Lower lobe of right lung (tissue), 2 donors: ENCODE data around the gene LPIN1. TPM values are rescaled to one million over a fixed set of nuclear protein-coding genes. Genes with fewer than 3 reads are reported as not detected.
A peak's percentile ranks its signal among the peaks of the same experiment; 100 is the strongest.

Experiments used
- ATAC-seq, 2 donors: fragments of 200-7000 bp; cut with Tn5 transposase; one replicate each; pipeline ENCODE4 v1.9.1; 2020 to 2022; ENCODE audit warnings: mild to moderate bottlenecking in 2 of 2, moderate library complexity in 2 of 2
- DNase-seq: peaks from one replicate; pipeline ENCODE4 v3.0.0-alpha.2; 2020
- H3K27ac ChIP-seq: fragments of 200-600 bp; one replicate; pipeline ENCODE4 v1.8.0; 2022
- H3K27me3 ChIP-seq: fragments of 200-600 bp; one replicate; pipeline ENCODE4 v1.8.0; 2022; ENCODE audit warnings: low read depth
- H3K36me3 ChIP-seq: fragments of 200-600 bp; one replicate; pipeline ENCODE4 v1.8.0; 2022; ENCODE audit warnings: mild to moderate bottlenecking
- H3K4me1 ChIP-seq: fragments of 200-600 bp; one replicate; pipeline ENCODE4 v1.8.0; 2022
- H3K4me3 ChIP-seq: fragments of 200-600 bp; one replicate; pipeline ENCODE4 v1.8.0; 2022; ENCODE audit warnings: mild to moderate bottlenecking
- H3K9me3 ChIP-seq: fragments of 200-600 bp; one replicate; pipeline ENCODE4 v1.8.0; 2022
- CTCF ChIP-seq: fragments of 200-600 bp; IDR thresholded peaks from one replicate; pipeline ENCODE4 v1.8.0; 2022; ENCODE audit warnings: antibody characterized with exemption, mild to moderate bottlenecking
- intact Hi-C: fragments of 100-400 bp; cut with DNase I; formaldehyde crosslinking; loops from one replicate; pipeline ENCODE4 v1.11.0; 2022
- total RNA-seq: library from RNA; stranded (reverse); fragmentation: NEBNext Ultra II Directional; extraction: Animal tissue kit (Norgen Biotek cat#: 25700); gene quantifications from one replicate; pipeline ENCODE4 v1.2.1, GENCODE V29; 2021
- donor health status: DM: no; HTN: yes; CAD: no; lungs with severe emphysema.

Gene LPIN1
- total RNA-seq, 1 donor from 2014 or later: 52.7 TPM

- Histone ChIP-seq H3K4me1 (peaks cover 20% of the 10 kb centered on the region), H3K4me3 (no peak overlapping the region), H3K36me3 (no peaks in the 10 kb centered on the region), H3K9me3 (no peaks in the 10 kb centered on the region), H3K27ac (no peak overlapping the region), H3K27me3 (peaks cover 5% of the 10 kb centered on the region)
- ATAC-seq (peak in 1 of 2 donors; percentile 20), DNase-seq (no peak)
- TF ChIP-seq CTCF: no peak
- intact Hi-C loops: no loop called here
Observed at GRCh38 chr2:11715987-11716652, 30.3 kb upstream of the LPIN1 start.

GRCh38 chr2:11716689-11717321, 29.6 kb upstream of the LPIN1 start:
- no peaks in the 10 kb centered on the region for H3K36me3 ChIP-seq
- peaks cover 5% of the 10 kb centered on the region for H3K27me3 ChIP-seq
- DNase-seq: no peak
- peak; percentile 62 to 80 for ATAC-seq
- peak overlapping the region; percentile 58 for H3K27ac ChIP-seq
- intact Hi-C loops: no loop called here
- H3K4me1 ChIP-seq: peaks cover 13% of the 10 kb centered on the region
- no peaks in the 10 kb centered on the region for H3K9me3 ChIP-seq
- H3K4me3 ChIP-seq: no peak overlapping the region
- no peak for TF ChIP-seq CTCF

GRCh38 chr2:11717623-11718022, 28.8 kb upstream of the LPIN1 start:
- no peaks in the 10 kb centered on the region for H3K36me3 ChIP-seq
- ATAC-seq (no peak), DNase-seq (no peak)
- TF ChIP-seq CTCF: no peak
- H3K4me1 ChIP-seq: peaks cover 12% of the 10 kb centered on the region
- no peak overlapping the region for H3K4me3 ChIP-seq
- H3K27me3 ChIP-seq: peaks cover 5% of the 10 kb centered on the region
- intact Hi-C loops: no loop called here
- no peak overlapping the region for H3K27ac ChIP-seq
- H3K9me3 ChIP-seq: no peaks in the 10 kb centered on the region

GRCh38 chr2:11718606-11719005, 27.8 kb upstream of the LPIN1 start:
- Histone ChIP-seq H3K4me3 (no peak overlapping the region), H3K27ac (no peak overlapping the region), H3K36me3 (no peaks in the 10 kb centered on the region), H3K4me1 (peaks cover 12% of the 10 kb centered on the region), H3K9me3 (no peaks in the 10 kb centered on the region), H3K27me3 (peaks cover 5% of the 10 kb centered on the region)
- TF ChIP-seq CTCF: no peak
- DNase-seq: no peak
- ATAC-seq: no peak
- intact Hi-C loops: no loop called here

GRCh38 chr2:11719230-11719977, 27.0 kb upstream of the LPIN1 start:
- TF ChIP-seq CTCF: no peak

More at GRCh38 chr2:11719230-11719977, 27.0 kb upstream of the LPIN1 start:
- no peaks in the 10 kb centered on the region for H3K36me3 ChIP-seq
- ATAC-seq: no peak
- peaks cover 12% of the 10 kb centered on the region for H3K4me1 ChIP-seq
- H3K27me3 ChIP-seq: peaks cover 5% of the 10 kb centered on the region
- H3K9me3 ChIP-seq: no peaks in the 10 kb centered on the region
- no peak overlapping the region for H3K27ac ChIP-seq
- H3K4me3 ChIP-seq: no peak overlapping the region
- DNase-seq: no peak
- intact Hi-C loops: no loop called here
